HG03045 (cell line): ENCODE results near the gene TOB1.
"Not testable (repeated sequence)": the region's sequence is repeated elsewhere in the genome, so short reads cannot be mapped to it uniquely, and the experiment has no call there.

Experiments used
- ATAC-seq: cut with Tn5 transposase; IDR thresholded peaks from one replicate; pipeline ENCODE4 v1.9.1; 2021; ENCODE audit warnings: mild to moderate bottlenecking, moderate library complexity; ENCODE audit not compliant: unreplicated experiment

The TOB1 gene

DNA sequence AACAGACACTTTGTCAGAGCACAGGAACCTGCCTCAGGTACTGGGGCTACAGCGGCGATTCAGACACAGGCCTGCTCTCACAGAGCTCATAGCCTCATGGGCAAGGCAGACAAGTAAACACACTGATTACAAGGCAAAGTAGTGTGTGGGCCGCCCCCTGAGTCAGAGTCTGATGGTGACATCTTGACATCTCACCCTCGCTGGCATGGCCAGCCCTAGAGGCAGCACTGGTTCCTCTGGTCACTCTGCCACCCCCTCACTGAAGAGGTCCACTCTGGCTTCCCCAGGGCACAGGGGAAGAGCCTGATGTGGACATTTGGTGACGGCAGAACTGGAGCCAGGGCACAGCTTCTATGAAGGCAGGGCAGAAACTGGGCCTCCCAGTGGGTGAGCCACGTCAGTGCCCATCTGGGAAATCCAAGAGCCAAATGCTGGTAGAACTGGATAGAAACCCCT, 32.9 kb upstream of the TOB1 start:
- no peak for ATAC-seq

DNA sequence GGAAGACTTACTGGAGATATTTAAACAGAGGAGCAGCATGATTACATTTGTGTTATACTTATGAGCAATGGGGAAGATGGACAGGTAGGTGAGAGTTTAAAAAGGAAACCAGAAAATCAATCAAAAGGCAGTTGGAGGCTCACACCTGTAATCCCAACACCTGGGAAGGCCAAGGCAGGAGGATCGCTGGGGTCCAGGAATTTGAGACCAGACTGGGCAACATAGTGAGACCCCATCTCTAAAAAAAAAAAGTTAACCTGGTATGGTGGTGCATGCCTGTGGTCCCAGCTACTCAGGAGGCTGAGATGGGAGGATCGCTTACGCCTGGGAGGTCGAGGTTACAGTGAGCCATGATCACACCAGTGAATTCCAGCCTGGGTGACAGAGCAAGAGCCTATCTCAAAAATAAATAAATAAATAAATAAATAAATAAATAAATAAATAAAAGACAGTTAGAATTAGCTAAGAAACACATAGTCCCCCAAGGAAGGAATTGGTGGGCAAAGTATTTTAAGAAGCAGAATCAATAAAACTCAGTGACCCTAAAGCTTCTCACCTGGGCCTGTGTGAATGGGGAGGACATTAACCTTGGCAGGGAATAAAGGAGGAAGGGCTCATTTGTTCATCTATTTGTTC, 32.3 kb upstream of the TOB1 start:
- no peak for ATAC-seq

- not testable (repeated sequence) for ATAC-seq
Observed at GRCh38 chr17:50894513-50894912, 28.4 kb upstream of the TOB1 start.

- ATAC-seq = no peak
Observed at GRCh38 chr17:50893183-50893993, 27.2 kb upstream of the TOB1 start.

GRCh38 chr17:50892101-50892776, 26.1 kb upstream of the TOB1 start:
- ATAC-seq = no peak

- no peak for ATAC-seq
Observed at GRCh38 chr17:50891577-50891989, 25.4 kb upstream of the TOB1 start.

GRCh38 chr17:50890675-50891516, 24.7 kb upstream of the TOB1 start:
- ATAC-seq = no peak

DNA sequence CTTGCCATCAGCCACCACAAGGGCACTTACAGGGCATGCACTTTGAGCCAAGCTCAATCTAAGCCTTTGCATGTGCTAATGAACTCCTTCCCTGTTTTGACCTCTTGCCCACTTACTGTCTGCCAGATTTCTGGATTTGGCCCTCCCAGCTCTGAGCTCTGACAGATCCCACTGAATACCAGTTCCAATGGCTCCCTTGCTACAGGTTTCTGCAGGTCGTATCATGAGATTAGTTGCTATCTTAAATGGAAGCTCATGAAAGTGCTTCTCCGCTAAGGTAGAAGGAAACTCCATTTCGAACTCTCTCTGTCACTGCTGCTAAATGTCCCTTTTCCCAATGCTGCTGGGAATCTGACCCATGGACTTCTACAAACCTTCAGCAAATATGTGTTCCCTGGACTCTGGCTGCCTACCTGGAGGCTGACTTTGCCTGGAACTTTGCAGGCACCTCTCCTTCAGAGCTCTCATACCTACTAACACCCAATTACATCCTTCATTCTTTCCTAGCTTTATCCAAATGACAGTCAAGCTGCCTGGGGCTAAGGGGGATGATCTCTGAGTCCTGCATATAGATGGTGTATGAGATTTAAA, 23.5 kb upstream of the TOB1 start:
- no peak for ATAC-seq

DNA sequence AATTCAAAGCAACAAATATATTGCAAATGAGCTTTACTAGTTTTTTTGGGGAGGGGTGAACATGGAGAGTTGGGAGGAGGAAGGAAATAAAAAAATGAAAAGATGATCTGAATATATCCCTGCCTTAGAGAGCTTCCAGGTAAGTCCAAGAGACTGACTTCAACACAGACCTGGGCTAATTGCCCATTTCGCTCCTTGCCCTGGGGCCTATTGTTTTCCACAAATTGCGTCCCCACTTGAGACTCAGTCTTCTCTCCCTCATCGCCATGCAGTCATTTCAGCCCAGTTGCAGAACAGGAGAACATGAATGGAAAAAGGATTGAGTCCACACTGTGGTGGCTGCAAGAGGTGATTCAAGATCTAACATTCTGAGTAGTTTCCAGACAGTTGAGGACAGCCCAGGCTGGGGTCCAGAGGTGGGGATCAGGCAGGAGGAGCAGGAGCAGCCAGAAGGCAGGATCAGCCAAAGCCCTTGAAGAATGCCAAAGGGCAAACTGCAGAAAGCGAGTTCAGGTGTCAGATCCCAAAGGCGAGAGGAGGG, 21.6 kb upstream of the TOB1 start:
- no peak for ATAC-seq

GRCh38 chr17:50884439-50885311, 18.5 kb upstream of the TOB1 start:
- ATAC-seq = no peak

GRCh38 chr17:50883850-50884438, 17.8 kb upstream of the TOB1 start:
- no peak for ATAC-seq

GRCh38 chr17:50882851-50883250, 16.7 kb upstream of the TOB1 start:
- ATAC-seq = no peak

DNA sequence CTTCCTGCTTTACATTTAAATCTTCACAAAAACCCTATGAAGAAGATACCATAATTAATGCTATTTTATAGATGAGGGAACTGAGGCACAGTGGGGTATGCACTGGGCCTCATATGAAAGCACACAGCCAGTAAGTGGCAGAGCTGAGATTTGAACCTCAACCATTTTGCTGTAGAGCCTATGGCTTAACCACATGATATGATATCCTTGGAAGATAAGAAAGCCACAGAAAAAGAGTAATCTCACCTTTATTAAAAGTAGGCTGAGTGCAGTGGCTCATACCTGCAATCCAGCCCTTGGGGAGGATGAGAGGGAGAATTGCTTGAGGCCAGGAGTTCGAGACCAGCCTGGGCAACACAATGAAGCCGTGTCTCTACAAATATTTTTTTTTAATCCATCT, 15.0 kb upstream of the TOB1 start:
- no peak for ATAC-seq

DNA sequence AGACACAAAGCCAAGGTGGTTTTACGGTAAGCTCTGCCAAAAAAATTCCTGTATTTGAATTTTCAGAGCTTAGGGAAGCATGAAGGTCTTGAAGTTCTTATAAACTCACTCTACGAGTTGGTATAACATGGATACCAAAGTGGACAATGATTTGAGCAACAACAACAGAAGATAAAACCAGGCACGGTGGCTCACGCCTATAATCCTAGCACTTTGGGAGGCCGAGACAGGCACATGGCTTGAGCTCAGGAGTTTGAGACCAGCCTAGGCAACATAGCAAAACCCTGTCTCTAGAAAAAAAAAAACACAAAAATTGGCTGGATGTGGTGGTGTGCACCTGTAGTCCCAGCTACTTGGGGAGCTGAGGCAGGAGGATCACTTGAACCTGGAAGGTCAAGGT, 12.9 kb upstream of the TOB1 start:
- ATAC-seq = no peak

- ATAC-seq = no peak
Observed at GRCh38 chr17:50877838-50878237, 11.7 kb upstream of the TOB1 start.

- ATAC-seq = not testable (repeated sequence)
Observed at GRCh38 chr17:50877042-50877441, 10.9 kb upstream of the TOB1 start.

GRCh38 chr17:50875074-50875473, 8.9 kb upstream of the TOB1 start:
- no peak for ATAC-seq

DNA sequence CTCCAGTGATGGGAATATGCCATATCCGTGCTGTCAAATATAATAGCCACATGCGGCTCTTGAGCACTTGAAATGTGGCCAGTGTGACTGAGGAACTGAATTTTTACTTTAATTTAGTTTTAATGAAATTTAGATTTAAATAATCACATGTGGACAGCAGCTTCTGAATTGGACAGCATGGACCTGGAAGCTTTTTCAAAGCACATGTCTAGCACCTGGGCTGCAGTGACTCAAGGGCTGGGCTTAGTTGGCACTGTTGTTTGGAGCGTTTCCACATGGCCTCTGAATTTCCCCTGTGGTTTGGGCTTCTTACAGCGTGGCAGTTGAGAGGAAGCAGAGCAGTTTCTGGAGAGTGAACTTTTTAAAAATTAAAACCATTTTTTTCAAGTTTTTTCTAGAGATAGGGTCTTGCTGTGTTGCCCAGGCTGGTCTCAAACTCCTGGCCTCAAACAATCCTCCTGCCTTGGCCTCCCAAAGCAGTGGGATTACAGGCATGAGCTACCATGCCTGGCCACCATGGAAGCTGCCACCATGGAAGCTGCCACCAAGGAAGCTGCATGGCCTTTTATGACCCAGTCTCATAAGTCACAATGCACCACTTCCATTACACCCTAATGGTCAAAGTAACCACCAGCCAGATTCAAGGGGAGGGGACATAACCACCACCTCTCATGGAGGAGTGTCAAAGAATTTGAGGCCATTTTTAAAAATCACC, 6.7 kb upstream of the TOB1 start:
- no peak for ATAC-seq
